Large intestine (tissue), 3 donors: ENCODE data around the gene SLC17A2. TPM values are rescaled to one million over a fixed set of nuclear protein-coding genes. Genes with fewer than 3 reads are reported as not detected.

ENCODE experiments used
- DNase-seq, 2 donors: peaks; one replicate each; pipeline versions ENCODE4 v3.0.0 to v3.0.0-alpha.2; 2013
- H3K27ac ChIP-seq: one replicate; pipeline ENCODE4 v1.5.1; 2013; ENCODE audit warnings: low read length
- H3K27me3 ChIP-seq: 2 replicates; pipeline ENCODE4 v1.6.1; 2013; ENCODE audit warnings: low read length; ENCODE audit not compliant: control insufficient read depth, insufficient read depth
- H3K36me3 ChIP-seq: 2 replicates; pipeline ENCODE4 v1.6.1; 2013; ENCODE audit warnings: low read length; ENCODE audit not compliant: control insufficient read depth, insufficient read depth
- H3K4me1 ChIP-seq: one replicate; pipeline ENCODE4 v1.6.1; 2013; ENCODE audit warnings: low read length; ENCODE audit not compliant: control insufficient read depth, insufficient read depth
- H3K4me3 ChIP-seq: one replicate; pipeline ENCODE4 v1.5.1; 2013; ENCODE audit warnings: low read length
- H3K9me3 ChIP-seq: one replicate; pipeline ENCODE4 v1.6.1; 2013; ENCODE audit warnings: mild to moderate bottlenecking, low read depth, low read length, moderate library complexity; ENCODE audit not compliant: control insufficient read depth
- WGBS: methylation state at CpG from one replicate; pipeline ENCODE4 v1.1.5; 2013; ENCODE audit warnings: low lambda C conversion rate; ENCODE audit not compliant: insufficient coverage; 5-methylcytosine and 5-hydroxymethylcytosine counted together
- polyA plus RNA-seq: library from polyadenylated mRNA; unstranded; fragments of 120-200 nt; gene quantifications from one replicate; pipeline ENCODE4 v1.2.1, GENCODE V29; 2013

The SLC17A2 gene
- polyA plus RNA-seq, 1 donor, result 0.01 TPM

DNA sequence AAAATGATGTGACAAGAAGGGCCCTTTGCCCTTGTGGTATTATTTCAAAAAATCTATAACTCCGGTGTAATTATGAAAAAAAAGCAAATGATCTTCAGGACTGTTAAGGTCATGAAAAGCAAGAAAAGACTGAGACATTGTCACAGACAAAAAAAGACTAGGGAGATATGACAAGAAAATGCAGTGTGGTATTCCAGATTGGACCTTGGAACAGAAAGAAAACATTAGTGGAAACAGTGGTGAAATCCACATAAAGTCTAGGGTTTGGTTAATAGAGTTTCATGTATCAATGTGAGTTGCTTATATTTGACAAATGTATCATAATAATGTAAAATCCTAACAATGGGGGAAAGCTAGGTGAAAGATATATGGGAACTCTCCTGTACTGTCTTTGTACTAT lies 29.6 kb downstream of the SLC17A2 start:
- Histone ChIP-seq H3K4me1 (peaks cover 14% of the 10 kb centered on the region), H3K27me3 (no peaks in the 10 kb centered on the region), H3K9me3 (no peaks in the 10 kb centered on the region), H3K4me3 (no peak overlapping the region), H3K36me3 (no peaks in the 10 kb centered on the region), H3K27ac (no peak overlapping the region)
- WGBS, result 67% methylated on average over 1 of the region's 1 CpG
- DNase-seq, result no peak

DNA sequence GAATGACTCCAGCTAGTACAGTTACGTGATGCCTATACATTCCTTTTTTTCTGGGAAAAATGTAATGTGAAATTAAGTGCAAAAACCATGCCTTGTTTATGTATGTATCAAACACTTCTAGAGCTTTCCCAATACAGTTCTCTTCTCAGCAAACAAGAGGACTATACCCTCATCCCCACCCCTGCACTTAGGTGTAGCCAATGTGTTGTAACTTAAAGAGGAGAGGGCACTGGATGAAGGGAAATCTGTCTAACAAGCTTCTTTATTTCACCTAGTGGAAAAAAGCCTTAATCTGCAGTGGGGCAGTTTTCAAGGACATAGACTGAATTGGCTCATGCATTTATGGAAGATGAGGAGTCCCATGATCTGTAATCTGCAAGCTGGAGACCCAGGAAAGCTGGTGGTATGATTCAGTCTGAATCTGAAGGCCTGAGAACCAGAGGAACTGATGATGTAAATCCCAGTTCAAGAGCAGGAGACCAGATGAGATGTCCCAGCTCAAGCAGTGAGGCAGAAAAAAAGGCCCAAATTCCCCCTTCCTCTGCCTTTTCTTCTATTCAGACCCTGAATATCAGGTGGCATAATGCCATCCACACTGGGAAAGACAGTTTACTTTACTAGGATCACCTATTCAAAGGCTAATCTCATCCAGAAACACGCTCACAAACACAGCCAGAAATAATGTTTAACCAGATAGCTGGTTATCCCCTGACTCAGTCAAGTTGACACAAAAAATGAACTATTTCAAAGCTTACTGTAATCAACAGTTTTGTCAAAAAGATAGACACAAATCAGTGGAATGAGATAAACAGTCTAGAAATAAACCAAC lies 30.7 kb downstream of the SLC17A2 start:
- H3K4me3 ChIP-seq, result no peak overlapping the region
- H3K27me3 ChIP-seq, result no peaks in the 10 kb centered on the region
- DNase-seq, result peak in 1 of 2 donors; percentile 49
- H3K4me1 ChIP-seq, result peaks cover 14% of the 10 kb centered on the region
- no peaks in the 10 kb centered on the region for H3K9me3 ChIP-seq
- WGBS, result no CpG with 5 or more reads among the region's 2 CpGs
- peak overlapping the region; percentile 56 for H3K27ac ChIP-seq
- H3K36me3 ChIP-seq, result no peaks in the 10 kb centered on the region

DNA sequence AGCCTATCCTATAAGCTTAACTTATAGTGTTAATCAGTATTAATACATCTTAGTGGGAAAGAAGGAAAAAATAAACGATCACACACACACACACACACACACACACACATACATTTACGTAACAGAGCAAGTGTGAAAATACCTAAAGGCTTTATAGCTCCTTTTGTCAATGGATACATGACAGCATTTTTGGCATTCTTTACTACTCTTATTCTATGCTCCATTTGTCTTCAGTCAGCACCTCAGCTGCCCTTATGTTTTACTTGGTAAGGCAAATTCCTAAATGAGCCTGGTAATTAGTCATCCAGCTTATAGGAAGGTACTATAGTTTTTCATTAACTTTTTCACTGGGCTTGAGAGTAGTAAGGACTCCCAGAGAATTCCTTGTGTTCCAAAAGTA lies 31.4 kb downstream of the SLC17A2 start:
- DNase-seq, result no peak
- Histone ChIP-seq H3K4me1 (peaks cover 14% of the 10 kb centered on the region), H3K9me3 (no peaks in the 10 kb centered on the region), H3K36me3 (no peaks in the 10 kb centered on the region), H3K27me3 (no peaks in the 10 kb centered on the region), H3K27ac (peak overlapping the region; percentile 56), H3K4me3 (no peak overlapping the region)
- WGBS, result no CpG with 5 or more reads among the region's 2 CpGs

DNA sequence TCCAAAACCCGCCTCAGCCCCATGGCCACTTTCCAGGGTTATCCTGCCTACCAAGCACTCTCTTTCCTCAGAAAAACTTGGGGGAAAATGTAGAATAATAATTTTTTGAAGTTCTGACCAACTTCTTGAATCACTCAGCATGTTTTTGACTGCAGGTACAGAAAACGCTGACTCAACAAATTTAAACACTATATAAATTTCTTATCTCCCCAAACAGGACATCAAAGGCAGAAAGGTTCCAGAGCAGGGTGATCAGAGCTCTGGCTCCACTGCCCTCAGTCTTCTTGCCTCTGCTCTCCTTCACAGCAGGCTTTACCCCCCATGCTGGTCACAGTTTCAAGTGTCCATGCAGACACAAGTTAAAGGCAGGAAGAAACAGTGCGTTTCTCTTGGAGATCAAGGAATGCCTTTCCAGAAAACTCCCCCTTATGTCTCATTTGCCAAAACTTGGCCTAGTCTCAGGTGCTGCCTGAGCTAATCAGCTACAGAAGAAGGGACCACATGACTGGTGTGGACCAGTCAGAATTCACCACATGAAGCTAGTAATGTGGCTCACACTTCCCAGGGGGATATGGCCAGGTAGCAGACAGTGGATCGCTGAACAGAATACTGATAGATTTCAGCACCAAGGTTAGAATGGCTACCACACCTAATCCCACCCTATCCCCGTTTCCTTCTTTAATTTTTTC lies 32.1 kb downstream of the SLC17A2 start:
- Histone ChIP-seq H3K9me3 (no peaks in the 10 kb centered on the region), H3K36me3 (no peaks in the 10 kb centered on the region), H3K4me3 (no peak overlapping the region), H3K27me3 (no peaks in the 10 kb centered on the region), H3K27ac (peak overlapping the region; percentile 56), H3K4me1 (peaks cover 14% of the 10 kb centered on the region)
- DNase-seq, result no peak
- 67% methylated on average over 2 of the region's 5 CpGs for WGBS

DNA sequence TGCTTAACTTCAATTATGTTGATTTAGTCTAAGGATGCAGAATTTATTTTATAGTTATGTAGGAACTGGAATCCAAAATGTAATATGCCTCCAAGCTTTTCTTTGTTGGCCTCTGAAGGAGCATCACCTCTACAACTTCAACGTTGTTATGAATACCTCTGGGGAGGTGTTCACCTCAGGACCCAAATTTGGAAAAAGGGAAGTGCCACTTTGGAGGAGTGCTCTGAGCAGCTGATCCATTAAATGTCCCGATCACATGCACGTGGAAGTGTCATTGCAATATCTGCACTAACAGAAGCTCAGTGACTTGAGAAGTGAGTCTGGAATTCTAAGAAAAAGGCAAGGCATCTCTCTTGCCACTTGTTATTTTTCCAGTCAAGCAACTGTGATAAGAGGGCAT lies 34.2 kb downstream of the SLC17A2 start:
- Histone ChIP-seq H3K4me1 (peaks cover 14% of the 10 kb centered on the region), H3K27ac (no peak overlapping the region), H3K4me3 (no peak overlapping the region), H3K36me3 (no peaks in the 10 kb centered on the region), H3K27me3 (no peaks in the 10 kb centered on the region), H3K9me3 (no peaks in the 10 kb centered on the region)
- WGBS, result 100% methylated on average over 1 of the region's 3 CpGs
- no peak for DNase-seq

DNA sequence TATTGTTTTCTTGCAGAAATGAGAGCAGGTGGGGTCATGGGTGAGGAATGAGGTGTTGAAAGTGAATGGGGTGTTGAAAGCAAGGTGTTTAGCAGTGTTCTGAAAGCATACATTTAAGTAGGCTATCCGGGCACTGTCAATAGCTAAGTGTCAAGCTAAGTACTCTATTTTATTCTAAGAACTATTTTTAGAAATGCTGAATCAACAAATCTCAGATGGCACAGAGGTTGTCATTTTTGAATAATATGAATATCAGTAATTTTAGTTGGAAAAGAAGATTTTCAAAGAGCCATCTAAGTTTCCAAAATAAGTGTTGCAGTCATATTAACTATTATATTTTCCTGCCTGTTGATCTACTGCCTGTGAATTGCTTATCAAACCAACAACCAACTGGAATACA lies 34.7 kb downstream of the SLC17A2 start:
- Histone ChIP-seq H3K4me3 (no peak overlapping the region), H3K9me3 (no peaks in the 10 kb centered on the region), H3K27ac (no peak overlapping the region), H3K36me3 (no peaks in the 10 kb centered on the region), H3K4me1 (peaks cover 14% of the 10 kb centered on the region), H3K27me3 (no peaks in the 10 kb centered on the region)
- no peak for DNase-seq
- WGBS, result 100% methylated on average over 1 of the region's 1 CpG

DNA sequence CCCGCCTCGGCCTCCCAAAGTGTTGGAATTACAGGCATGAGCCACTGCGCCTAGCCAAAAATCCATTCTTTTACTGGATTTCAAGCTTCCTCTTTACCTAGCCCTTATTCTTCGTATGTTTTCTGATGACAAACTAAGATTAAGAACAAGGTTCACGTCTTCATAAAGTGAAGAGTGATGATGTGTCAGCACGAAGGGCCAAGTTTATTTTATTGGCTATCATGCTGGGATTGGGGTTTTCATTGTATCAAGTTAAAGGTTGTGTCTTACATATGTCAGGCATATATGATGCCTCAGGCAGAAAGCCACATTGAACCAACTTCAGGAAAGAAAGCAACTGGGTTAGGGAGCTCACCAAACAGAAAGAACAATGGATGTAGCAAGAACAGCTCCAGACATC lies 36.7 kb downstream of the SLC17A2 start:
- H3K4me1 ChIP-seq, result peaks cover 8% of the 10 kb centered on the region
- no peak for DNase-seq
- no peak overlapping the region for H3K27ac ChIP-seq
- no peak overlapping the region for H3K4me3 ChIP-seq
- H3K9me3 ChIP-seq, result no peaks in the 10 kb centered on the region
- no peaks in the 10 kb centered on the region for H3K27me3 ChIP-seq
- 90% methylated on average over 2 of the region's 6 CpGs for WGBS
- no peaks in the 10 kb centered on the region for H3K36me3 ChIP-seq

DNA sequence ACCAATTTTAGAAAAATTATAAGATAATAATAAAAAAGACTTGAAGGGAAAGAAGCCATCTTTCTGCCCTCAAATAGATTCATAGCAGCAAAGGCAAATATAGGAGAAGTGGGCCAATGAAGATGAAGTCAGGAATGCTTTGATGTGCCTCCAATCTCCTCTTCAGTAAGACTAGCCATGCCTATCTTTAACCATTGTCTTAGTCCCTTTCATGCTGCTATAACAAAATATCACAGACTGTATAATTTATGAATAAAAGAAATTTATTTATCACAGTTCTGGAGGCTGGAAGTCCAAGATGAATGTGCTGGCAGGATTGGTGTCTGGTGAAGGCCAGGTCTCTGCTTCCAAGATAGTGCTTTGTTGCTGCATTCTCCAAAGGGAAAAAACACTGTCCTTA lies 37.6 kb downstream of the SLC17A2 start:
- no peaks in the 10 kb centered on the region for H3K9me3 ChIP-seq
- H3K36me3 ChIP-seq, result no peaks in the 10 kb centered on the region
- no peak for DNase-seq
- no peaks in the 10 kb centered on the region for H3K4me1 ChIP-seq
- no peak overlapping the region for H3K4me3 ChIP-seq
- H3K27ac ChIP-seq, result no peak overlapping the region
- H3K27me3 ChIP-seq, result no peaks in the 10 kb centered on the region

DNA sequence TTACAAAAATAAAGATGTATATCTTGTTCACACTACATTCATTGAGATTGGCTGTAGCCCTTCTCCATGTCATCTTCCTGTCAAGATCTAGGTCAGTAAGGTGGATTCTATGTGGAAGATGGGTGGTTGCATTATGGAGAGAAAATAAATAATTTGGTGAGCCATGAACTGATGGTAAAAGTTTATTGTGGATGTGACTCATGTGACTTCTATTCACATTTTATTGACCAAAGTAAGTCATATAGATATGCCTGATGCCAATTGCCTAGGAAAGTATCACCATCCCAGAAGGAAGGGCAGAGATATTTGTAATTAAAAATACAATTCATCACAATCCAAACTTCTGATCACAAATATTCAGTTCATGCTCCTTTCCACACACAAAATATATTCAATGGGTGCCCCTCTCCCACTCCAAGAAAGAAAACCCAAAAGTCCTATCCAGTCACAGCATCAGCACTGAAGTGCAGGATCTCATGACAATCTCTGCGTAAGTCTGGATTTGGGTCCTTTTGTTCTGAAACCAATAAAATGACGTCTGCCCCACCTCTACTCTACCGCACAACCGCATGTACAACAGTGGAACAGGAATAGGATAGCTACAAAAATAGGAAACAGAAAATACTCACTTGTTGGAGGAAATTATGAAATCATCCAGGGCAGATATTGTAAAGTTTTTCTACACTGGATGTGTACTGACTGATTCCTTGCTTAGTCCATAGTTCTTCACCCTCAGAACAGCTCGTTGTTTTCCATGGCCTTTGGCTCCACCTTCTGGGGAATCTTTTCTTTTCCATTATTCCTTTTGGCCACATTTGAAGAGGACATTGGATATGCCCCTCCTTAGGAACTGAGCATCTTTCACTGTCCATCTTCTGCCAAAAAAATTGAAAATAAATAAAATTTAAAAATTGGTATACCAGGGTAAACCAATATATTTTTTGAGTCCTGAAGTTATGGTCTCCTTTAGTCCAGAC lies 40.3 kb downstream of the SLC17A2 start:
- Histone ChIP-seq H3K27ac (no peak overlapping the region), H3K27me3 (no peaks in the 10 kb centered on the region), H3K4me3 (no peak overlapping the region), H3K4me1 (no peaks in the 10 kb centered on the region), H3K36me3 (no peaks in the 10 kb centered on the region), H3K9me3 (no peaks in the 10 kb centered on the region)
- WGBS, result 0% methylated on average over 1 of the region's 5 CpGs
- DNase-seq, result peak; percentile 42 to 58

DNA sequence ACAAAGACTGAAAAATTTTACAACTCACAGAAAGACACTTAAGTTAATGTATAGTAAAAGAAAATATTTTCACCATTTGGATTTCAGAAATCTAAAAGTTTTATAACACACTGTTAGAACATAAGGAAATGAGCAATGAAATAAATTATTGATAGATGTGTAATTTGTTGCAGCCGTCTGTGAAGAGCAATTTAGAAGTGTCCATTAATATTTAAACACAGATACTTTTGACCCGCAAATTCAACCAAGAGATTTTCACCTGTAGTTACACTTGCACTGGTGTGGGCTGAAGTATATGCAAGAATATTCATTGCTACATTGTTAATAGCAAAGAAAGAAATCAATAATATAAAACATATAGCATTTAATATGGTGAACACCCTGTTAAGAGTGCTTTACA lies 41.9 kb downstream of the SLC17A2 start:
- no peak overlapping the region for H3K27ac ChIP-seq
- no peaks in the 10 kb centered on the region for H3K9me3 ChIP-seq
- H3K36me3 ChIP-seq, result no peaks in the 10 kb centered on the region
- no peaks in the 10 kb centered on the region for H3K27me3 ChIP-seq
- 20% methylated on average over 1 of the region's 2 CpGs for WGBS
- H3K4me1 ChIP-seq, result no peaks in the 10 kb centered on the region
- DNase-seq, result no peak
- no peak overlapping the region for H3K4me3 ChIP-seq
